Stimulated activated CD4-positive, alpha-beta T cell treated with anti-CD3 and anti-CD28 coated beads, TNF-alpha, amount 100 ng/mL, for 1 hour (primary cell): Measurements from ENCODE around the gene NR2F1-AS1.
"Not testable (repeated sequence)": the region's sequence is repeated elsewhere in the genome, so short reads cannot be mapped to it uniquely, and the experiment has no call there.

ENCODE experiments used
- DNase-seq, 3 donors: peaks; one replicate each; pipeline ENCODE4 v3.0.0-alpha.2; 2020; ENCODE audit warnings: low read depth in 3 of 3, low spot score in 1 of 3

Gene NR2F1-AS1

DNA sequence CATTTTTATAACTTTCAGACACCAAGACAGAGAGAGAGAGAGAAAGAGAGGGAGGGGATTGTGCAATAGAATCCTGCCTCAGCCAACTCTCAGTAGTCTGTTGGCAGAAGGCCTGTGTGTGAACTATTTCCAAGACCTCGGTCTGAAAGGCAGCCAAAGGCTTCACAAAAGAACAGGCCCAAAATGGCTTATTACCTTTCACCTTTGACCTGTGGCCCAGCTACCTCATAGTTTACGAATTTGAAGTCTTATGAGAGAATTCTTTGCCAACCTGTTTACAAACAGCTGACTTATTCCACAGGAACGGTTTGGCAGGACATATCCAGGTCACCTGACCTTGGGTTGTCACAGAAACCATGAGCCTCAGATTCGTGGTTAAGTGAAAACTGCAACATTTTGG lies 48.6 kb downstream of the NR2F1-AS1 start:
- no peak for DNase-seq

DNA sequence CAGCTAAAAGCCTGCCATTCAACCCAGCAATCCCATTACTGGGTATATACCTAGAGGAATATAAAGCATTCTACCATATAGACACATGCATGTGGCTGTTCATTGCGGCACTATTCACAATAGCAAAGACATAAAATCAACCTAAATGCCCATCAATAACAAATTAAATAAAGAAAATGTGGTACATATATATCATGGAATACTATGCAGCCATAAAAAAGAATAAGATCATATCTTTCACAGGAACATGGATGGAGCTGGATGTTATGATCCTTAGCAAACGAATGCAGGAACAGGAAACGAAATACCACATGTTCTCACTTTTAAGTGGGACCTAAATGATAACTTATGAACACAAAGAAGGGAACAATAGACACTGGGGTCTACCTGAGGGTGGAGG lies 59.2 kb downstream of the NR2F1-AS1 start:
- not testable (repeated sequence) for DNase-seq

DNA sequence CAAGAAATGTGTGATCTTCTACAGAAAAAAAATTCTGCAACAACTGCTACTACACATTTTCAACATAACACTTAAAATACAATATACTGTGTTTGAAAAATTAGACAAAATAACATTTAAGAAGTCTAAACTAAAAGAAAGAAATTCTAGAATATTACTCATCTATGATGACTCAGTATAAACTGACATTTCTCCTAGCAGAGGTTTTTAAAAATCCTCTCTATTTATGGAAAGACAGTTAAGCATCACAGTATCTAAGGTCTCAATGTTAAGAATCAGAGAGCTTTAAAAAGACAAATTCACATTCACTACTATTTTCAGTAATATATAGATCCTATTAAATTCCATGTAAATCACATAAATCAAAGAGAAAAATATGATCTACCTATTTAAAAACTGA lies 61.3 kb downstream of the NR2F1-AS1 start:
- DNase-seq: no peak

DNA sequence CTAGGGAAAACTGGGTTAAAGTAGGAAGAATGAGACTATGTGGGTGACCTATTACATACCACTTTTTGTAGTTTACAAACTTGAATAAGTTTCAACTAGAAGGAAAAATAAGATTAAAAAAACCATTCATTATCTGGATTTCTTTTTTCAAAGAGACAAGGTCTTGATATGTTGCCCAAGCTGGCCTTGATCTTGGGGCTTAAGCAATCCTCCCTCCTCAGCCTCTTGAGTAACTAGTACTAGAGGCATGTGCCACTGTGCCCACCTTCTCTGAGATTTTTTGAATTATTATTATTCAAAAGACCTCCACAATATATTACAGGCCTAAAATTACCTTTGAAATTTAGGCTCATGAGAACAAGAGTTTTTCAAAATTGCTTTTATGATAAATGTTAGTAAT lies 63.2 kb downstream of the NR2F1-AS1 start:
- DNase-seq: no peak

DNA sequence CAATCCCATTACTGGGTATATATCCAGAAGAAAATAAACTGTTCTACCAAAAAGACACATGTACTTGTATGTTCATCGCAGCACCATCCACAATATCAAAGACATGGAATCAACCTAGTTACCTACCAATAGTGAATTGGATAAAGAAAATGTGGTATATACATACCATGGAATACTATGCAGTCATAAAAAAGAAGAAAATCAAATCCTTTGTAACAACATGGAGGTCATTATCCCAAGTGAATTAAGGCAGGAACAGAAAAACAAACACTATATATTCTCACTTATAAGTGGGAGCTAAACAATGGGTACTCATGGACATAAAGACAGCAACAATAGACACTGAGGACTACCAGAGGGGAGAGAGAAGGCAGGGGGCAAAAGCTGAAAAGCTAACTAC lies 67.7 kb downstream of the NR2F1-AS1 start:
- no peak for DNase-seq

DNA sequence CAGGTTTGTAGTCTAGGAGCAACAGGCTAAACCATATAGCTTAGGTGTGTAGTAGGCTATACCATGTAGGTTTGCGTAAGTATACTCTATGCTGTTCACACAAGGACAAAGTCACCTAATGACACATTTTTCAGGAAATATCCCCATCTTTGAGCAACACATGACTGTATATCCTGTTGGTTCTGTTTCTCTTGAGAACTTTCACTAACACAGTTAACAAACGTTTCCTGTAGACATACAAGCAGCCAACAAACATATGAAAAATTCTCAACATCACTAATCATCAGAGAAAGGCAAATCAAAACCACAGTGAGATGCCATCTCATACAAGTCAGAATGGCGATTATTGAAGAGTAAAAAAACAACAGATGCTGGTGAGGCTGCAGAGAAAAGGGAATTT lies 68.2 kb downstream of the NR2F1-AS1 start:
- DNase-seq: no peak

DNA sequence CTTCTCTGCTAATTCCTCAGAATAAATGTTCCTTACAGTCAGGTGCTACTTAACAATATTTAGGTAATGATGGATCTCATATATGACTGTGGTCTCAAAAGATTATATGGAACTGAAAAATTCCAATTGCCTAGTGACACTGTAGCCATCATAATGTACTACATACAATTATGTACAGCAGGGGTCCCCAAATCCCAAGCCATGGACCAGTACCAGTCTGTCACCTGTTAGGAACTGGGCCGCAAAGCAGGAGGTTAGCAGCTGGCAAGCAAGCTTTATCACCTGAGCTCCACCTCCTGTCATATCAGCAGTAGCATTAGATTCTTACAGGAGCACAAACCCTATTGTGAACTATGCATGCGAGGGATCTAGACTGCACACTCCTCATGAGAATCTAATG lies 69.6 kb downstream of the NR2F1-AS1 start:
- DNase-seq: no peak

DNA sequence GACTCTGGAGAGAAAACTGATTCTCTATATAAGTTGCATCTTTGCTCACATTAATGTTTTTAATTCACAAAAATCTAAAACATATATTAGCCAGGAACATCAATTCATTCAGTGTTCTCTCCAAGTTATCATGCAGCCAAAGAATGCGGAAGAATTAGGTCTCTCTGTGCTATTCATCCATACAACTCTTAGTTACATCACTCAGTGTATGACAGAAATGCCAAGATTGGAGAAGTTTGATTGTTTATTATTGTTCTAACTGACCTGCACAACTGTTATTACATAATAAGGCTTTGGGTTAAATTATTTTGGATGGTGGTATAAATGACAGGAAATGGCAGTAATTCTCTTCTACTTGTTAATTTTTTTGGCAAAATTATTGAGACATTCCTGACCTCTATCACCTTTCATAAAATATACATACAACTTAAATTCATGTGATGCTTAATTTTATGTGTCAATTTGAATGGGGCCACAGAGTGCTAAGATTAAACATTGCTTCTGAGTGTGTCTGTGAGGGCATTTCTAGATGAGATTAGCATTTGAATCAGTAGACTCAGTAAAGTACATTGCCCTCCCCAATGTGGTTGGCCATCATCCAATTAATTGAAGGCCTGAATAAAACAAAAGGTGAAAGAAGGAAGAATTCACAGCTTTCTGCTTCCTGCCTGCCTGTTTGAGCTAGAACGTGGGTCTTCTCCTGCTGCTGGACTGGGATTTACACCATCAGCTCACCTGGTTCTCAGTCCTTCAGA lies 70.2 kb downstream of the NR2F1-AS1 start:
- DNase-seq: no peak

DNA sequence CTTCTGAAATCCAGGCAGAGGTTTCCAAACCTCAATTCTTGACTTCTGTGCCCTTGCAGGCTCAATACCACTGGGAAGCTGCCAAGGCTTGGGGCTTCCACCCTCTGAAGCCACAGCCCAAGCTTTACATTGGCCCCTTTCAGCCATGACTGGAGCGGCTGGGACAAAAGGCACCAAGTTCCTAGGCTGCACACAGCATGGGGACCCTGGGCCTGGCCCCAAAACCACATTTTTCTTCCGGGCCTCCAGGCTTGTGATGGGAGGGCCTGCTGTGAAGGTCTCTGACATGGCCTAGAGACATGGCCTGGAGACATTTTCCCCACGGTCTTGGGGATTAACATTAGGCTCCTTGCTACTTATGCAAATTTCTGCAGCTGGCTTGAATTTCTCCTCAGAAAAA lies 75.5 kb downstream of the NR2F1-AS1 start:
- not testable (repeated sequence) for DNase-seq

DNA sequence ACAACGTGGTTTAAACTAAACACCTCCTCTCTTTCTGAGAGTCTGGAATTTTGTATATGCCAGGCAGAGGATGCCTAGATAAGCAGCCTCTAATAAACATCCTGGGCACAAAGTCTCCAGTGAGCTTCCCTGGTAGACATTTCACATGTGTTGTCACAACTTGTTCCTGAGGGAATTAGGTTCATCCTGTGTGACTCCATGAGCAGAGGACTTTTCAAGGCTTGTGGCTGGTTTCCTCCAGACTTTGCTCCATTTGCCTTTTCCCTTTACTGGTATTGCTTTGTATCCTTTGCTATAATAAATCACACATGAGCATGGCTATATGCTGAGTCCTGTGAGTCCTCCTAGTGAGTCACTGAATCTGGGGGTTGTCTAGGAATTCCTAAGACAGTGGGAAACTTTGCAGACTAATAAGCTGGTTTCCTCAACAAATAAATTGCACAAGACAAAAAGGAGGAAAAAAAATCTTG lies 77.4 kb downstream of the NR2F1-AS1 start:
- DNase-seq: no peak

DNA sequence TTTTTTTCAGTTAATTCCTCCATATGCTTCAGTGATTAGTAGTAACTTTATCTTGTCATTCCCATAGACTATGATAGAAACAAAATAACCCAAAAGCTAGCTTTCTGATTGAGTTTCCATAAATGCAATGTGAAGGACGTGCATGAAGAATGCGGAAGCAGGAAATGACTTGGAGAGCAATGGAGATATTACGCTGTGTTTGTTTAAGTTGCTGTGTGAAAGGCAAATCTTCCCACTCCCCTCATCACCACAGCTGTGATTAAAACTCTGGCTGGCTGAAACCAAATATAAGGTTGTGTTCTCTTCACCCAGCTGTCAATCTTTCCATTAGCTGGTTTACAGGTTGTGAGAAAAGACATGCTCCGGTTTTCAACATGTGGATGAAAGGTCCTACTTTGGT lies 83.9 kb downstream of the NR2F1-AS1 start:
- no peak for DNase-seq

DNA sequence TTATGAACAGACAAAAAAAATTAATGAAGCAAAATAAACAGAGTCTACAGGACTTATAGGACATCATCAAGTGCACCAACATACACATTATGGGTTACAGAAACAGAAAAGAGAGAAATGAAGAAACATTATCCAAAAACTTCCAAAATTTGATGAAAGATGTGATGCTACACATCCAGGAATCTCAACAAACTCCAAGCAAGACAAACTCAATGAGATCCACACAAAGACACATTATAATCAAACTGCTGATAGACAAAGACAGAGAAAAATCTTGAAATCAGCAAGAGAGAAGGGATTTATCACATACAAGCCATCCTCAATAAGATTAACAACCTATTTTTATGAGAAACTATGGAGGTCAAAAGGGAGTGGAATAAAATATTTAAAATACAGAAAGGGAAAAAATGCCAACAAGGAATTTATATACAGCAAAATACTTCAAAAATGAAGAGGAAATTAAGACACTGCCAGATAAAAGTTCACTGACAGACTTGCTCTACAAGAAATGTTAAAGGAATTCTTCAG lies 101.0 kb downstream of the NR2F1-AS1 start:
- no peak for DNase-seq

DNA sequence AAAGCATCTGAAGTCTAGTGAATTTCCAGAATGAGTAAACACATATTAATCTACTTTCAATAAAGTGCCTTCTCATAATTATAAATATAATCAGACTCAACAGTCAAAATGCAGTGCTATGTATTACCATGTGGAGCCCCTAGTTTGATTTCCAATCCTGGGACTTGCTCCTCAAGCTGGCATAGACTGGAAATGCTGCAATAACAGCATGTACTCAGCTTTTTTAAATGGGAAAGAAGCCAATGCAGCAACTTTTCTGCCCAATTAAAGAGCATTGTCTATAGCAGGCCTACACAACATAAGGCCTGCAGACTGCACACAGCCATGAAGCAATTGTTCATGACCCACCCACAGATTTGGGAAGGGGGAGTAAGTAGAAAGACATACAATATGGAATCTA lies 103.2 kb downstream of the NR2F1-AS1 start:
- DNase-seq: no peak

DNA sequence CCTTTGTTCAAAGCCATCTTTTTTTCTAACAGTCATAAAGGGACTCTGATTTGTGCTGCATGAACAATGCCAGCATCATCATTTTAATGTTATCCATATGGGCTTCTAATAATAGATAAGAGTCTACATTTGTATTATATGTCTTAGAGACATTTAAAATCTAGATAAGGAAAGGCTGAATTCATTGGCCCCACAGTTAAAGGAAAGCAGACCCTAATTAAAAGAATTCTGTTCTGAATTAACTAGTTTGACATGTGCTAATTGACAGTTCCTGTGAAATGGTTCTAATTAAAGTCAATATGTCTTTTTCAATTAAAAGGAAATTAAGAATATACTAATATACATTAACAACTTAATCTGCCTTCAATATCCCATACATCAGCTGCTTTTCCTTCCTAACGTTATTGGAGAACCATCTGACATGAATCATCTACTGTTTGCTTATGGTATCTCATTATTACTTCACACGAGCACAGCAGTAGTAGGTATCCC lies 104.7 kb downstream of the NR2F1-AS1 start:
- DNase-seq: no peak

DNA sequence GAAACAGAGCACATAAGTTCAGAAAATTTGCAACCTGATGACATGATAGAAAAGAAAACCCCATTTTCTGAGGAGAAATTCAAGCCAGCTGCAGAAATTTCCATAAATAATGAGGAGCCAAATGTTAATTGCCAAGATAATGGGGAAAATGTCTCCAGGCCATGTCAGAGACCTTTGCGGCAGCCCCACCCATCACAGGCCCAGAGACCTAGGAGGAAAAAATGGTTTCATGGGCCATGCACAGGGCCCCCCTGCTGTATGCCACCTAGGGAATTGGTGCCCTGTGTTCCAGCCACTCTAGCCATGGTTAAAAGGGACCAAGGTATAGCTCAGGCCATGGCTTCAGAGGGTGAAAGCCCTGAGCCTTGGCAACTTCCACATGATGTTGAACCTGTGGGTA lies 118.1 kb downstream of the NR2F1-AS1 start:
- no peak for DNase-seq

DNA sequence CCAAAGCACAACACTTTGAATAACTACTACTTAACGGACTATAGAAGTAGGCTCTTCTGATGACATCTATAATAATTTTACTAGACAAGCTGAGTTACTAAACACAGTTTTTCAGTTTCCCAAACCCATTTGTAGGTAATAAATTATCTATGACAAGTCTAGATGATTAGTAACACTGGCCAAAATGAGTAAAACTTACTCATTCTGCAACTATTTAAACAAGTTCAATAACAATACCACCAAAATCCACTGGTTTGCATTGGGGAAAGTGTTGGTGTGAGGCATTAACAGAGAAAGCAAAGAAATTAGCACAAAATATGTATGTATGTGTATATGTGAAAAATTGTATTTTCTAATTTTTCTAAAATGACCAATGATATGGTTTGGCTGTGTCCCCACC lies 119.3 kb downstream of the NR2F1-AS1 start:
- DNase-seq: no peak

DNA sequence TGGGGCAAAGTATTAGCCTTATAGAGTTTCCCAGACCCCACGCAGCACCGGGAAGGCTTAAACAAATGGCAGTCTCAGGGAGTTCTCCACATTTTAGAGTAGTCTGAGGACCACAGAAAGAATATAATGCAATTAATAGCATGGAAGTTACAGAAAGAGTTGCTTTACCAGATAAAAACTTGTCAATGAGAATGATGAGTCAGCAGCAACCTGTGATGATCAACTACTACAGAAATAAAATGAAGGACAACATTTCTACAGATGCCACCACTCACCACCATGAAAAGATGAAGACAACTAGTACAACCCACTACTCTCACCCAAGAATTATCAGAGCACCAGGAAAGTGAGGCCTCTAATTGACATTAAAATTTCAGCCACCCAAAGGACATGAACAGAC lies 120.7 kb downstream of the NR2F1-AS1 start:
- DNase-seq: no peak

DNA sequence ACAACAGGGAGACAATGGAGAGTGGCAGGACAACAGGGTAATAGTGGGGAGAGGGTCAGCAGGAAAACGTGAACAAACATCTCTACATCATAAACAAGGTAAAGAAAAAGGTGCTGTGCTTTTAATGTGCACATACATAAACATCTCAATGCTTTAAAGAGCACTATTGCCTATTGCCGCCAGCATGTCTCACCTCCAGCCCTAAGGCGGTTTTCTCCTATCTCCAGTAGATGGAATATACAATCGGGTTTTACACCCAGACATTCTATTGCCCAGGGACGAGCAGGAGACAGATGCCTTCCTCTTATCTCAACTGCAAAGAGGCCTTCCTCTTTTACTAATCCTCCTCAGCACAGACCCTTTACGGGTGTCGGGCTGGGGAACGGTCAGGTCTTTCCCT lies 124.2 kb downstream of the NR2F1-AS1 start:
- not testable (repeated sequence) for DNase-seq

DNA sequence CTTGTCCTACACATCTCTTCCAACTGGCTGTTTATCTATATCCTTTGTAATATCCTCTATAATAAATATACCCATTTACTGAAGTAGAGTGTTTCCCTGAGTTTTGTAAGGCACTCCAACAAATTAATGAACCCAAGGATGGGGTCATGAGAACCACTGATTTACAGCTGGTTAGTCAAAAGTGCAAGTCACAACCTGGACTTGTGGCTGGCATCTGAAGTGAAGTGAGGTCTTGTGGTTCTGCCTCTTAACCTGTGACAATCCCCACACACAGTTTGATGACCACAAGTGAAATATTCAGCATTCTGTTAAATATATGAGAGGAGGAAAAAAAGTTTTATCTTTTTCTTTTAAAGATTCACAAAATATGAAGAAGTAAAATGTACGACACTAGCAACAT lies 126.1 kb downstream of the NR2F1-AS1 start:
- no peak for DNase-seq

DNA sequence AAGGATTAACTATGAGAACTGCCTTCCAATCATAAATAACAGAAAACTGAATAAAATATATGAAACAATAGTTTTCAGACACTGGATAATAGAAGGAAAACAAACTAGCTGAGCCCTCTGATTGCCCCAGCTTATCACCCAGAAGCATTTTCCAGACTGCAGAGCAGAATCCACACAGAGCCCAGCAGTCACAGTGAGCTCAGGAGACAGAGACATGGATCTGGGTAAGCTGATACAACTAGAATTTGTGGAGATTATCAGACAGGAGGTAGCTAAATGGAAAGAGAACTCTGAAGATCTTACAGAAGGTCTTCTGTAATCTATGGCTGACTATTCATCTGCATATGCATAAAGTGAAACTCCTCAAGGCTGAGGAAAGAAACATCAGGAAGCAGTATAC lies 128.8 kb downstream of the NR2F1-AS1 start:
- DNase-seq: no peak

DNA sequence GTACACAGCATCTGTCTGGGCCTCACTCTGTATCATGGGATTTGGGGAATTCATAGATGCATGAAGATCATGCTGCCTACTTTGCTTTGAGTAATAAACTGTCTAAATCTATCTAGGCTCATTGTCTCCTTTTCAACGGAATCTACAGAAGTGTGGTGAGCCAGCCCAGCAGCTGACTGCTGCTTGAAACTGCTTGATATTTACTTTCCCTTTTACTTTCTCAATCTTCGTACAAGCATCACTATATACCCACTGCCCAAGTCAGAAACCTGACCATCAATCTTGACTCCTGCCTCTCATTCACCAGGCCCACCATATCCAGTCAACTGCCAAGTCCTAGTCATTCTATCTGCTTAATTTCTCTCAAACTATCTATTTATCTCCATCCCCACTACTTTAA lies 142.9 kb downstream of the NR2F1-AS1 start:
- DNase-seq: no peak

DNA sequence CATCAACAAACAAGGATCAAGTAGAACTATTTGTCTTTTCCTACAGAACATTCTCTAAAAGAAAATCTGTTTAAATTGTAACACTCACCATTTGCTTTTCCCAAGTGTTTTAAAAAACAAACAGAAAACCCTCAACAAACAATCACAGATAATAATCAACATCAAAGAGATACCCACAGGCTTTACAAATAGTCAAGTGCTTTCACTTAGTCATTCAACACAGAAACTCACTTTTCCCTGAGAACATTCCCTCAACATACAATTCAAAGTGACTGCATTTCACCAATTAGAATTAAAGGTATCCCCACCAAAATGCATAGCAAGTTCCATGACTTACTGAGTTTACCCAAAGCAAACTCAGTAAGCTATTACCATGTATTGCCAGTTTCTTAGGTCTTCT lies 144.9 kb downstream of the NR2F1-AS1 start:
- no peak for DNase-seq

DNA sequence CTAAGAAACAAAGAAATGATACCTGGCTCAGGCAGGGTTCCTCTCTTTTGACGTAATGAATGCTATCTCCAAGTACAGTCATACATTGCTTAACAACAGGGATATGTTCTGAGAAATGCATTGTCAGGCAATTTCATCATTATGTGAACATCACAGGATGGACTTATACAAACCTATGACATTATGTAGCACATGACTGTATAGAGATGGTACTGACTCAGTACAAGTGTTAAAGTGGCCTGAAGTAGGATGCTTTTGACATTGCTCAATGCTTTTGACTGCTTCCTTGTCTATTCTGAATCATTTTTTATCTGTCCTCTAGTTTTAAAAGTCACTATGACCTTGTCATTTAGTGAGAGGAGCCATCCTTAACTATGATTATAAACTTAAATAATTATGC lies 147.6 kb downstream of the NR2F1-AS1 start:
- no peak for DNase-seq
